ENCODE results near the gene SEPTIN14.
"Not testable (repeated sequence)": the region's sequence is repeated elsewhere in the genome, so short reads cannot be mapped to it uniquely, and the experiment has no call there.

Gene SEPTIN14

DNA sequence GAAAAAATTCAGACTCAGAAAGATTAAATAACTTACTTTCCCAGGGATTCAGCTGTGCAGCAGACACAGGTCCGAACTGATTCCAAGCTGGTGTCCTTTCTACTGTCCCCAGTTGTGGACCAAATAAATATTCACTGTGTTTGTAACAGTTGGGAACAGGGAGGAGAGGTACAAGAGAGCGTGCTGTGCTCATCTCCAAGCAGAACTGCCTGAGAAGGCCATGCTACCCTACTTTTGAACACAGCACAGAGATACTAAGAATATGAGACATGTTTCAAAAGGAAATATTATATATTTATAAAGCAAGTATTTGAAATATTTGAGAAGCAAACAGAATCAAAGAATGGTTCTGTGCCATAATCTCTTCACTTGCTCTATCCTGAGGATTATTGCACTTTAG lies at the start of gene SEPTIN14:
TSS of gene SEPTIN14 (minus strand) at position 101 of the 400 bp plus-strand sequence. CDS start 756 bp downstream, outside the sequence.
- DNase-seq: not testable (repeated sequence)

DNA sequence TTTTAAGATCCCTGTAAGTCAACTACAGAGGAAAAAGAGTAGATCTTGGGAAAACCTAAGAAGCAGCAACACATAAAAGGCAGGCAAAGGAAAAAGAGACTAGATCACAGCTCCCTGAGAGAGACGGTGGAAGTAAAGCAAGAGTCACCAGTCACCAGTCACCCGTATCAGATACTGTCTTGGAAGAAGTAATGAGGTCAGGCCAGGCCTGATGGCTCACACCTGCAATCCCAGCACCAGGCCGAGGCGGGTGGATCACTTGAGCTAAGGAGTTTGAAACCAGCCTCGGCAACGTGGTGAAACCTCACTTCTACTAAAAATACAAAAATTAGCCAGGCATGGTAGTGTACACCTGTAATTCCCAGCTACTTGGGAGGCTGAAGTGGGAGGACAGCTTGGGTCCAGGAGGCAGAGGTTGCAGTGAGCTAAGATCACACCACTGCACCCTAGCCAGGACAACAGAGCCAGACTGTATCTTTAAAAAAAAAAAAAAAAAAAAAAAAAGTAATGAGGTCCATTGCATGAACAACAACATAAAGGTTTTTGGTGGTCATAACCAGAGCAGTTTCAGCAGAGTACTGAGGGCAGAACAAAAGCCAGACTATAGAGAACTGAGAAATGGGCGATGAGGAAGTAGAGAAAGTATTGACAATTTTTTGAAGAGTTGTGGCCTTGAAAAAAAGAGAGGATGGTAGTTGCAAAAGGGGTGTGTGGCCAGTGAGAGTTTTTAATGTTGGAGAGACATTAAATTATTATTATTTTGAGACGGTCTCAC lies 41.6 kb upstream of the SEPTIN14 start:
- no peak for DNase-seq

DNA sequence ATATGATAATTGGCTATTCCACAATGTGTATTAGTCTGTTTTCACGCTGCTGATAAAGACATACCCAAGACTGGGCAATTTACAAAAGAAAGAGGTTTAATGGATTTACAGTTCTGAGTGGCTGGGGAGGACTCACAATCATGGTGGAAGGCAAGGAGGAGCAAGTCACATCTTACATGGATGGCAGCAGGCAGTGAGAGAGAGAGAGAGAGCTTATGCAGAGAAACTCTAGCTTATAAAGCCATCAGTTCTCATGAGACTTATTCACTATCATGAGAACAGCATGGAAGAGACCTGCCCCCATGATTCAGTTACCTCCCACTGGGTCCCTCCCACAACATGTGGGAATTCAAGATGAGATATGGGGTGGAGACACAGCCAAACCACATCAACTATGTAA lies 38.5 kb upstream of the SEPTIN14 start:
- not testable (repeated sequence) for DNase-seq

DNA sequence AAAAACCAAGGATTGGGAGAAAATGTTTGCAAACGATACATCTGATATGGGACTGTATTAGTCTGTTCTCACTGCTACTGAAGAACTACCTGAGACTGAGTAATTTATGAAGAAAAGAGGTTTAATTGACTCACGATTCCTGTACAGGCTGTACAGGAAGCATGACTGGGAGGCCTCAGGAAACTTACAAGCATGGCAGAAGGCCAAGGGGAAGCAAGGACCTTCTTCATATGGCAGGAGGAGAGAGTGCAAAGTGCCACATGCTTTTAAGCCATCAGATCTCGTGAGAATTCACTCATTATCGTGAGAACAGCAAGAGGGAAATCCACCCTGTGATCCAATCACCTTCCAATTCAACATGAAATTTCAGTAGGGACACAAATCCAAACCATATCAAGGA lies 35.7 kb upstream of the SEPTIN14 start:
- no peak for DNase-seq

DNA sequence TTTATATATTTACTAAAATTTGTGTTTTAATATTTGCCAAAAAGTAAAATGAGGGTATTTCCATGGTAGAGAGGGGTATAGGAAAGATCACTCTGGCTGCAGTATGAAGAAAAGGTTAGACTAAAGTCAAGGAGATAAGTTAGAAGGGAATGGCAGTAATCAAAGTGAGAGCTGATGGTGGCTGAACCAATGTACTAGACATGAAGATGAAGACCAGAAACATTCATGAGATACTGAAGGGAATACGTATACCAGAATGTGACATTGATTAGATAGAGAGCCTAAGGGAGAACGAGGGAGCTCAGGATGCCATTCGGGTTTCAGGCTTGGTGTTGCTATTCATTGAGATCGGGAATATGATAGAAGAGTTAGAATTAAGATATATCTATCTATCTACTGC lies 32.5 kb upstream of the SEPTIN14 start:
- DNase-seq: no peak

DNA sequence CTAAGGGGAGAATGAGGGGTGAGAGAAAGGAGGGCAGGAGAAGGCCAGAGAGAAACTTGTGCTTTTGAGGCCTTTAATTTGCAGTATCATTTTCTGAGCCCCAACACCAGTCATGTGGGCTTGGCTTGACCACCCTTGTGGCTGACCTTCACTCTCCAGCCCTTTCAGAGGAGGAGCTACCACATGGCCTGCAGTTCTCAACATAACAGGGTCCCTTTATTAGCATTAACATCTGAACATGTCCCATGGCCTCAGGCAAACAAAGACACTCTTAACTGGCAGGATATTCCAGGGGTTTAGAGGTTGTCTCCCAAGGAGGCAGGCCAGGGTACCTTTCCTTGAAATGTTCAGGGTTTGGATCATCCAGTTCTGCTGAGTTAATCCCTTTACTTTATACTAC lies 31.4 kb upstream of the SEPTIN14 start:
- no peak for DNase-seq

DNA sequence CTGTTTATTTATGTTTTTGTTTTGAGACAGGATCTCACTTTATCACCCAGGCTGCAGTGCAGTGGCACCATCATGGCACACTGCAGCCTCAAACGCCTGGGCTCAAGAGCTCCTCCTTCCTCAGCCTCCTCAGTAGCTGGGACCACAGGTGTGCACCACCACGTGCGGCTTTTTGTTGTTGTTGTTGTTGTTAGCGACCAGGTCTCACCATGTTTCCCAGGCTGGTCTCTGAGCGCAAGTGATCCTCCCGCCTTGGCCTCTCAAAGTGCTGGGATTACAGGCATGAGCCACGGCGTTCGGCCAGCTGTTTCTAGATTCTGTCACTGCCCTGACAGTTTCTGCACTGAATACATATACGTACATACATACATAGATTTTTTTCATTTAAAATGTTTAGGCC lies 25.8 kb upstream of the SEPTIN14 start:
- not testable (repeated sequence) for DNase-seq

DNA sequence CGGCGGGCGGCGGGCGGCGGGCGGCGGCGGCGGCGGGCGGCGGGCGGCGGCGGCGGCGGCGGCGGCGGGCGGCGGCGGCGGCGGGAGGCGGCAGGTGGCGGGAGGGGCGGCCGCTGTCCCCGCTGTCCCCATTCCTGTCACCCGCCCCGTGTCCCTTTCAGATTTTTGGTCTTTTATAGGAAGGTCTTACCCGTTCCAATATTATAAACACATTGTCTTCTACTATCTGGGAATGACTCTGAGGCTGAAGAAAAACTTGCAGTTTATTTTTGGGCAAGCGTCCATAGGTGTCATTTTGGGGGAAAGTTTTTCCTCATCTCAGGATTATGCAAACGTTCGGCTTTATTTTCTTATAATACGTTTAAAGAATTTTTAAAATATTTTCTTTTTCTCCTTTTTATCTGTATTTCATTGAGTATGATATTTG lies 25.3 kb upstream of the SEPTIN14 start:
- DNase-seq: no peak

DNA sequence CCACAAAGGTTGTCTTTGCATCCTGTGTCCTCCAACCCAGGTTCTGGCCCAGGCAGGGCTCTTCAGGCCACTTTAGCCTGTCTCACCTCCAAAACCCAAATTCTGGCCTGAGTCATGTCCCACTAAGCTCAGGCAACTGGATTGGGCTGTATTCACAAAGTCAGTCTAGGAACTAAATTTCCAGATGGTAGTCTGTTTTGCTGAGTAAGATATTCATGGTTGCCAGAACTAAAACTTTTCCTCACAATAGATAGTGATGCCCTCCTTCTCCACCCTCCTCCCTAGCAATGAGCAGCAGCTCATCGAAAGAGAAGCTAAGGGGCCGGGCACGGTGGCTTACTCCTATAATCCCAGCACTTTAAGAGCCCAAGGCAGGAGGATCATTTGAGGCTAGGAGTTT lies 21.8 kb upstream of the SEPTIN14 start:
- no peak for DNase-seq

DNA sequence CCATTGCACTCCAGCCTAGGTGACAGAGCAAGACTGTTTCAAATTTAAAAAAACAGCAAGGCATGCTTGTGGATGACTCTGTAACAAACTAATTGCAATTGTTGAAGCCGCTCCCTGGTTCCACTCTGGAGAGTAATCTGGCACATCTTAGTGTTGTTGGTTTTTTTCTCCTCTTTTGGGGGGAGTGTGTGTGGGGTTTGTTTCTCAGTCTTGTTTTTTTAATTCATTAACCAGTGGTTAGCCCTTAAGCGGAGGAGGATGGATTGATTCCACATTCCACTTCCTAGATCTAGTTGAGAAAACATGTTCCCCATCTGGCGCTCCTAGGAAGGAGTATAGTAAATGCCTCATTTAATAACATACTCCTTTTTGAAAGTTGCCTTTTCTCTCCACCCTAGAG lies 16.1 kb upstream of the SEPTIN14 start:
- DNase-seq: no peak

DNA sequence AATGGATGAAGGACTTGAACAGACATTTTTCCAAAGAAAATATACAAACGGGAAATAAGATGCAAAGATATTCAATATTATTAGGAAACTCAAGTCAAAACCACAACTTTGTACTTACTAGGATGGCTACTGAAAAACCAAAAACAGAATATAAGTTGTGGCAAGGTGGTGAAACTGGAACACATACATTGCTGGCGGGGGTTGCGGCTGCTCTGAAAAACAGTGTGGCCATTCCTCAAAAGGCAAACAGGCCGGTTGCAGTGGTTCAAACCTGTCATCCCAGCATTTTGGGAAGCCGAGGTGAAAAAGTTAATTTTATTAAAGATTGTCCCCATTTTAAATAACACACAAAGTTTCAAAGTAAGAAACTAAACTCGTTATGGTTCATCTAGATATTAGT lies 14.8 kb upstream of the SEPTIN14 start:
- no peak for DNase-seq

DNA sequence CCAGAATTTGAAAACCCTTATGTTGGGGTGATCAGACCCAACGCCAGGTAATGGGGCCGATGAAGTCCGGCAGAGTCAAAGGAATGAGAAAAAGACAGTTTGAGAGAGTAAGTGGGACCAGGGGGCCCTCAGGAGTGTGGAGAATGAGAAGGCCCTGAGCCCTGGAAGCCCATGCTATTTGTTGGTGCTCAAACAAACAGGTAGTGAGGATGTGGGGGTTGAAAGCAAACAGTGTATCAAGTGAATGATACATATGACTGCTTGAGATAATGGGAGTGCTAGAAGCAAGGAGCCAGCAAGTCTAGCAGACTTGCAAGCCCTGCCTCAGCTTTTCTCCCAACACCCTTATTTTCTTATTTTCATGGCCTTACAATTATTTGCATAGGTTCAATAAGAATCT lies 11.2 kb upstream of the SEPTIN14 start:
- DNase-seq: no peak

DNA sequence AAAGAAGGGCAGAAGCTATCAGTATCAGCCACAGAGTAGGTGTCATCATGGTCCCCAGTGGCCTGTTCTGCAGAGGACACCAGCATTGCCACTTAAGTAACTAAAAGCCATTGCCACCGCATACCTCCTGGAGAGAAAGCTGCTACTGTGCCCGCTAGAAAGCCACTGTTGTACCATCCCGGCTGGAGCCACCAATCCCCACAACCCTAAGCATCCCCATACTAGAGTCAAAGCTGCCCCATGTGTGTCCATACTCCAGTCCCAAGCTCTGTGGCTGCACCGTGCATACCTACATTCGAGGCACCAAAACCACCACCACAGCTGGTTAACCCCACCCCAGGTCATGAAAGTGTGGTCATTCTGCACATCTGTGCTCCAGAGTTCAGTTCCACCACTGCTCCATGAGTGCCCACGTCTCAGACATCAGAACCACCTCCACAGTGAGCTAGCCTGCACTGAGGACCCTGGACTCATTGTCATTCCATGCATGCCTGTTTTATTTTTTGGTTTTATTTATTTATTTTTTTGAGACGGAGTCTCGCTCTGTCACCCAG lies 9.5 kb upstream of the SEPTIN14 start:
- no peak for DNase-seq

DNA sequence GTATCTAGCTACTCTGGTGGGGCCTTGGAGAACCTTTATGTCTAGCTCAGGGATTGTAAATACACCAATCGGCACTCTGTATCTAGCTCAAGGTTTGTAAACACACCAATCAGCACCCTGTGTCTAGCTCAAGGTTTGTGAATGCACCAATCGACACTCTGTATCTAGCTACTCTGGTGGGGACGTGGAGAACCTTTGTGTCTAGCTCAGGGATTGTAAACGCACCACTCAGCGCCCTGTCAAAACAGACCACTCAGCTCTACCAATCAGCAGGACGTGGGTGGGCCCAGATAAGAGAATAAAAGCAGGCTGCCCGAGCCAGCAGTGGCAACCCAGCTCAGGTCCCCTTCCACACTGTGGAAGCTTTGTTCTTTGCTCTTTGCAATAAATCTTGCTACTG lies 6.4 kb upstream of the SEPTIN14 start:
- DNase-seq: not testable (repeated sequence)

DNA sequence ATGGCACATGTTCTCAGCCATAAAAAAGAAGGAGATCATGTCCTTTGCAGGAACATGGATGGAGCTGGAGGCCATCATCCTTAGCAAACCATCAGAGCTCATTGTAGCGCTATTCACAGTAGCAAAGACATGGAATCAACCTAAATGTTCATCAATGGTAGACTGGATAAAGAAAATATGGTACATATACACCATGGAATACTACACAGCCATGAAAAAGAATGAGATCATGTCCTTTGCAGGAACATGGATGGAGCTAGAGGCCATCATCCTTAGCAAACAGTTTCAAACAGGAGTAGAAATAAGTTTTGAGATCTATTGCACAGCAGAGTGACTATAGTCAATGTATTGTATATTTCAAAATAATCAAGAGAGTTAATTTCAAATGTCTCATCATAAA lies 17.4 kb downstream of the SEPTIN14 start:
- not testable (repeated sequence) for DNase-seq

DNA sequence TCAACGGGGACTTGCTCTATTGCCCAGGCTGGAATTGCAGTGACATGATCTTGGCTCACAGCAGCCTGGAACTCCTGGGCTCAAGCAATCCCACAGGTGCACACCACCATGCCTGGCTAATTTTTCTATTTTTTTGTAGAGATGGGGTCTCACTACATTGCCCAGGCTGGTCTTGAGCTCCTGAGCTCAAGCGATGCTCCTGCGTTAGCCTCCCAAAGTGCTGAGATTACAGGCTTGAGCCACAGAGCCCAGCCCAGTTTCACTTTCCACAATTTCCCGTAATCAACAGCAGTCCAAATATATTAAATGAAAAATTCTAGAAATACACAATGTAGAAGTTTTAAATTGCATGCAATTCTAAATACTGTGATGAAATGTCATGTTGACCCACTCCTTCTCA lies 24.0 kb downstream of the SEPTIN14 start:
- DNase-seq: no peak

DNA sequence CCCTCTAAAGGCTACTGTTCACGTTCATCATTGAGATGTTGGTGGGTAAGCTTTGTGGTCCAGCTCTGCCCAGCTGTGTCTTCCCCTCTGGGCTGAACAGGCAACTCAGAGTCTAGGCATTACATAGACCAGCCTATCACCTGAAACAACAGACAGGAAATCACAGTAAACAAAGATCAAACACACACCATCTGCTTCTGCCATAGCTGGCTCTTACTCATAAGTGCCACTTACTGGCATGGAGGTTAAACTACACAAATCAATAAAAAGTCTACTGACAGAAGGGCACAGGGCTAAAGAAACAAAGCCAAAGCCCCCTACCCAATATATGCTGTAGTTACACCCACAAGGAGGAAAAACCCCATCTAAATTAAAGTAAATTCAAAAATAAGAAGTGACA lies 35.0 kb downstream of the SEPTIN14 start:
- no peak for DNase-seq

DNA sequence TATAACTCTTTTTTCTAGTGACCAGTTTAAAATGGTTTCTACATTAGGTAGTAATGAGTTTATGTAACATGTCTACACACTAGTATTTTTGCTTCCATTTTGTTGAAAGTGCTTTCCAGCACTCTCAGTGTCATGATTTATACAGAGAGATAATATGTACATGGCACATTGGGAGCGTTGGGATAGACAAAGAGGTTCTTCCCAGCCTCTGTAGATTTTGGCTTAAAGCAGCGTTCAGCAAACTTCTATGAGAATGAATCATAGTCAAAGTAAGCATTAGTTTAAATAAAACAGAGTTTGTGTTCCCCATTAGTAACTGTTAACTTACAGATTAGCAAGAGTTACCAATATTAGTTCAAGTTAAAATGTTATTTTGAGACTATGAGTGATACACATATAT lies 43.9 kb downstream of the SEPTIN14 start:
- no peak for DNase-seq

DNA sequence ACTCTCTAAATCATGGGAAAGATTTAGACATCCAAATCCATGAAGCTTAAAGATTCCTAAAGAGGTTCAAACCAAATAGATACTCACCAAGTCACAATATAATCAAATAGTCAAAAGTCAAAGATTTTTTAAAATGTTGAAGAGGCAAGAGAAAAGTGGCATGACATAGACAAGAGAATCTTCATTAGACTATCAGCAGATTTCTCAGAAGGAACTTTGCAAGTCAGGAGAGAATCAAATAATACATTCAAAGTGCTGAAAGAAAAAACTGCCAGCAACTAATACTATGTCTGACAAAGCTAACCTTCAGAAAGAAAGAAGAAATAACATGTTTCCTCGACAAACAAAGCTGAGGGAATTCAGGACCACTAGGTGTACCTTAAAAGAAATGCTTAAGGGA lies 65.3 kb downstream of the SEPTIN14 start:
- DNase-seq: not testable (repeated sequence)

DNA sequence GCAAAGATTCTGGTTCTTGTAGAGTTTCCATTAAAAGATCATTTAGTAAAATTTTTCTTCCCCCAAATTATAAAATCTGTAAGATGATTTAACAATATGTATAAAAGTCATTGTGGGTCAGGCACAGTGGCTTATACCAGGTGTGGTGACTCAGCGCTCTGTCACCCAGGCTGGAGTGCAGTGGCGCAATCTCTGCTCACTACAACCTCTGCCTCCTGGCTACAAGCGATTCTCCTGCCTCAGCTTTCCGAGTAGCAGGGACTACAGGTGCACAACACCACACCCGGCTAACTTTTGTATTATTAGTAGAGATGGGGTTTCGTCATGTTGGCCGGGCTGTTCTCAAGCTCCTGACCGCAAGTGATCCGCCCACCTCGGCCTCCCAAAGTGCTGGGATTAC lies 68.0 kb downstream of the SEPTIN14 start:
- no peak for DNase-seq

DNA sequence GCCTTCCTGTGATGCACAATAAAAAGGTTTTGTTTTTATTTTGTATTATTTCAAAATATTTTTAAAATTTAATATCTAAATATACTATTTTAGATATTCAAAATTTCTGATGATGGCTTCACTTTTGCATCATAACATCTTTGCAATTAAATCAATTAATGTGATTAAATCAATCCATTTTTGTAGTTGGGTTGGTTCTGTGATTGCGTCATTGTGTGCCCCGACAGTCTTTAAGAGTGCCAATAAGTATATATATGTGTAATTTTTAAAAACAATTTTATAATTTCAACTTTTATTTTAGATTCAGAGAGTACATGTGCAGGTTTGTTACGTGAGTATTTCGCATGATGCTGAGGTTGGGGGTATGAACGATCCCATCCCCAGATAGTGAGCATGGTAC lies 70.5 kb downstream of the SEPTIN14 start:
- no peak for DNase-seq

DNA sequence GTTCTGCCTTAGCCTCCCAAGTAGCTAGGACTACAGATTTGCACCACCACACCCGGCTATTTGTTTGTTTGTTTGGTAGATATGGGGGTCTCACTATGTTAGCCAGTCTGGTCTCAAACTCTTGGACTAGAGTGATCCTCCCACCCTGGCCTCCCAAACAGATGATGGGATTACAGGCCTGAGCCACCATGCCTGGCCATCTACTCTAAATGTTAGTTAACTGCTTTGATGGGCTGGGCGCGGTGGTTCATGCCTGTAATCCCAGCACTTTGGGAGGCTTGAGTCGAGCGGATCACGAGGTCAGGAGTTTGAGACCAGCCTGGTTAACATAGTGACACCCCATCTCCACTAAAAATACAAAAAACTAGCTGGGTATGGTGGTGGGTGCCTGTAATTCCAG lies 74.8 kb downstream of the SEPTIN14 start:
- no peak for DNase-seq

DNA sequence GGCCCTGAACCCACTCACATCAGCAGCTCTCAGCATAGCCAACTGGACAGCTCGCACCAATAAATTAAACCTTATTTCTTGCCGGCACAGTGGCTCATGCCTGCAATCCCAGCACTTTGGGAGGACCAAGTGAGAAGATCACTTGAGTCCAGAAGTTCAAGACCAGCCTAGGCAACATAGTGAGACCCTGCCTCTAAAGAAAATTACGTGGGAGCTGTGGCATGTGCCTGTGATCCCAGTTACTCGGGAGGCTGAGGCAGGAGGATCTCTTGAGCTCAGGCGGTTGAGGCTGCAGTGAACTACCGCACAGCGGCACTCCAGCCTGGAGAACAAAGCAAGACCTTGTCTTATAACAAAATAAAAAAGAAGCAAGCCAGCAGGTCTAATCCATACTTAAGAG lies 75.7 kb downstream of the SEPTIN14 start:
- no peak for DNase-seq

DNA sequence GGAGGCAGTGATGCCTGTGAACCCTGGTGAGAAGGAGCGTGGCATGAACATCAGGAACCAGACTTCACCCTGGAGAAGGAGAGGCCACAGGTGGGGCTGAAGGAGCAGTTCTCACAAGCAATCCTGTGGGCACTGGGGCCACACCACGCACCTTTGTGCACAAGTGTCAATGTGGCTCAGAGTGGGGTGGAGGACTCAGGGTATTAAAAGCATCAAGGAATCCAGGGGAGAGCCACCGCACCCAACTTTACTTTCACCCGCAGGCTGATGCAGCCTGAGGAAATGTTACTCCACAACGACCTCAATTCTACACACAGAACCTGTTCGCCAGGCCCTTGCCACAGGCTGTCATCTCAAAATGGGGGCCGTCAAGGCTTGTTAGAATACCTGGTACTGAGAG lies 77.1 kb downstream of the SEPTIN14 start:
- not testable (repeated sequence) for DNase-seq

DNA sequence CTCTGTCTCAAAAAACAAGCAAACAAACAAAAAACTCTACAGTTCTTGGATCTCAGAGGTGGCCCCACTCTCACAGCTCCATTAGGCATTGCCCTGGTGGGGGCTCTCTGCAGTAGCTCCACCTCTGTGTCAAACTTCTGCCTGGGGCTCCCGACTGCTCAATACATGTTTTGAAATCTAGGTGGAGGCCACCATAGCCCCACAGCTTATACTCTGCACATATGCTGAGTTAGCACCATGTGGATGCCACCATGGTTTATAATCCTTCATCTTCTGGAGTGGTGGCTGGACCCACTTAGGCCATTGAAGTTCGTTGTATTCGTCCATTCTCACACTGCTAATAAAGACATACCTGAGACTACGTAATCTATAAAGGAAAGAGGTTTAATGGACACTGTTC lies 78.4 kb downstream of the SEPTIN14 start:
- DNase-seq: no peak

Data from activated naive CD4-positive, alpha-beta T cell (primary cell).